ENCODE results near the gene ELFN1.

Gene ELFN1

DNA sequence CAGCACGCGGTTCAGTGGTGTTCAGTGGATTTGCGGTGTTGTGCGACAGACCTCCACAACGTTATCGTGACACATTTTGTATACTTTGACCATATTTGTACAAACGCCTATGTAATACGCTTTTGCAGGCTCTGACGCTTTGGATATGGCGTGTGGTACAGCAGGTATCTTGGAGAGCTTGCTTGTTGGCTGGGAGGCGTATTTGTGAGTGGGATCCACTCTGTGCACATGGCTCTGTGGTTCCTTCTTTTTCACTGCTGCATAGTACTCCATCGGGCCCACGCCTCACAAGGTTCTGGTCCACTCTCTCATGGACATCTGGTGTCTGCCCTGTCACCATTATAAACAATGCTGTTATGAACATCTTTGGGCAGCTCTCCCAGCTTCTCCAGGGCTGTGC is 53.2 kb downstream of the ELFN1 start:
- no peak for DNase-seq (ENCODE audit: low read depth in 2 of 2, low spot score in 1 of 2)

DNA sequence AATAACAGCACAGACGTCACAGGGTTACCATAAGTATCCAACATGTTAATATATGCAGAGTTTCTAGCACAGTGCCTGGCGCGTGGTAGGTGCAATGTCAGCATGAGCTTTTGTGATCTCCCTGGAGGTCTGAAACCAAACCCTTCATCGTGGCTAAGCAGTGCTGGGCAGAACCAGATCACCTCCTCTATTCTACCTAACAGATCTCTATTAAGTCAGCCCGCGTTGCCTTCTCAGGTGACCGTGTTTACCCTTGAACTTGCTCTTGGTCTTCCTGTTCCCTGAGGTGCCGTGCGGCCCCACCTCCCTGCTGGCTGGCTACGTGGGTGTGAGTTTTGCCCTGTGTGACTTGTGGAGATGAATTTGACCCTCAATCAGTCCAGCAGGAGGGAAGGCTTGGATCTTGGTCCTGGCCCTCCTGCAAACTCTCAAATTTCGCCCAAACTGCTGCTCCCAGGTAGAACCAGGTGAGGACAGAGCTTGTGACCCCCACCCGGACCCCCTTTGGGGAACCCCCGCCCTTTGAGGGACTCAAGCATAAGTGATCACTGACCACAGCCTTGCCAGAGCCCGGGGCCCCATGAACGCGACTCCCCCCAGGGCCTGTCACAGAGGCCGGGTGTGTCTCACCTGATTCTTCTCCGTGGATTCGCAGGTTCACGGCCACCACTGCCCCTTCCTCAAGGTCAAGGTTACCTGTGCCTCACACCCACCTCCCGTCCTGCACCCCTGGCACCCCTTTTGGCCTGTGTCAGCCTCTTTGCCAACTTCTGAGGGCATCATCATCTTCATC is 54.2 kb downstream of the ELFN1 start:
- no peak for DNase-seq (ENCODE audit: low read depth in 2 of 2, low spot score in 1 of 2)

DNA sequence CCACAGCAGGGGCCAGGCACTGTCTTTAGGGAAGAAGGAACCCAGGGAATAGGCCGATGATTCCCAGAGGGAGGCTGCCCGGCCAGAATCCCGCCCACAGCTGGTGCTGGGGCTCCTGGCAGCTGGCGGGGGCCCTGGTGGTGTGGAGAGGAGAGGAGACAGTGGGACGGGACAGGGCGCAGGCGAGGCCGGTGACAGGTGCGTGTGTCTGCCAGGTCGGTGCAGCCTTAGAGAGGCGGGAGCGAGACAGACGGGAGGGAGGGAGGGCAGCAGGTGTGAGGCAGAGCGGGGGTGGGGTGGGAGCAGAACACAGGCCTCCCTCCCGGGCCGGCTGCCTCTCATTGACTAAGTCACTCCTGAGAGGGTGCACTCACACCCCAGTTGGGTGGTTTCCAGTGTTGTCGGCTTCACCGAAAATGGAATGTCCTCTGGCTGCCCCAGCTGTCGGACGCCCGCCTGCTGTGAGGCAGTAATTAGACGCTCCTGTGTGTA is 55.2 kb downstream of the ELFN1 start:
- no peak for DNase-seq (ENCODE audit: low read depth in 2 of 2, low spot score in 1 of 2)

DNA sequence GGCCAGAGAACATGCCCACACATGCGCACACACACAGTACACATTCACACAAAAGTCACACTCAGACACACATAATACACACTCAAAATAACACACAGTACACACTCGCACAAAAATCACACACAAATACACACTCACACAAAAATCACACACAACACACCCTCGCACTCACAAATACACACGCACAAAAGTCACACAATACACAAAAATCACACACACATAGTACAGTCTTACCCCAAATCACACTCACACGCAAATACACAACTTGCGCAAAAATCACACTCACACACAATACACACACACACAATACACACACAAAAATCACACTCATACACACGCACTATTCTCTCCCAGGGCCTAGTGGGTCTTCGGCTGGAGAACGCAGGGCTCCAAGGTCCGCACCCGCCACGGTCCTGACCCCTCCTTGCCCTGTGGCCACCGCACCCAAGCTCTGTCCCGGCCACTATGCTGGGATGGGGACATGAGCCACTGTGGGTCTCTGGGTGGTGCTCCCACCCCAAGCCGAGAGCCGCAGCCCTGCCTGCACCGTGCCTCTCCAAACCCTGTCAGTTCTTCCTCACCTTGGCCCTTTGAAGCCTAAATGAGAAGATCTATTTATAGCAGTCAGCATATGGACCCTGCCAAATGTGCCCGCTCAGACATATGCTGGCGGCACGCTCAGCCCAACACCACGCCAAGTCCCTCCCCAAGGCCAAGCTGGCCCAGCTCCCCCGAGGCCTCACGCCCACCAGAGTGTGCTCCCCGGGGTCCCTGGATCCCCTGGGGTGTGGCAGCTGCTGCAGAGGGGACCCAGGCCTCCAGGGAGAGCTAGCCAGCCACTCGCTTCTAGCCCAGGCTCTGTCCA is 55.9 kb downstream of the ELFN1 start:
- DNase-seq (ENCODE audit: low read depth in 2 of 2, low spot score in 1 of 2): no peak

DNA sequence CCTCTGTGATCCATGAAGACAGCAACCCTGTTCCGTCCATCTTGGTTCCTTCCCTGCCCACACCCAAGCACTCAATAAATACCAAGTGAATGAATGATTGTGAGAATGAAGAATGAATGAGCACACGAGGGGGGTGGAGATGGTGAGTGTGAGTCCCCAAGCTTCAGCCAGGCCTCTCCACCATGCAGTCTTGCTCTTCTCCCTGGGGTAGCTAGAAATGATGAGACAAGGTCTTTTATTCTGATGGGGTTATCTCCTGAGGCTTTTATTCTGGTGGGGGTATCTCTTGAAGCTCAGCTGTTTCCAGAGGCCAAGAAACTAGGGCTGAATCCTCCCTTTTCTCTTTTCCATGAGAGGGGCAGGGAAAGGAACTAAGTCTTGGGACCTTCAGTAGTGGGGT is 57.0 kb downstream of the ELFN1 start:
- DNase-seq (ENCODE audit: low read depth in 2 of 2, low spot score in 1 of 2): no peak

DNA sequence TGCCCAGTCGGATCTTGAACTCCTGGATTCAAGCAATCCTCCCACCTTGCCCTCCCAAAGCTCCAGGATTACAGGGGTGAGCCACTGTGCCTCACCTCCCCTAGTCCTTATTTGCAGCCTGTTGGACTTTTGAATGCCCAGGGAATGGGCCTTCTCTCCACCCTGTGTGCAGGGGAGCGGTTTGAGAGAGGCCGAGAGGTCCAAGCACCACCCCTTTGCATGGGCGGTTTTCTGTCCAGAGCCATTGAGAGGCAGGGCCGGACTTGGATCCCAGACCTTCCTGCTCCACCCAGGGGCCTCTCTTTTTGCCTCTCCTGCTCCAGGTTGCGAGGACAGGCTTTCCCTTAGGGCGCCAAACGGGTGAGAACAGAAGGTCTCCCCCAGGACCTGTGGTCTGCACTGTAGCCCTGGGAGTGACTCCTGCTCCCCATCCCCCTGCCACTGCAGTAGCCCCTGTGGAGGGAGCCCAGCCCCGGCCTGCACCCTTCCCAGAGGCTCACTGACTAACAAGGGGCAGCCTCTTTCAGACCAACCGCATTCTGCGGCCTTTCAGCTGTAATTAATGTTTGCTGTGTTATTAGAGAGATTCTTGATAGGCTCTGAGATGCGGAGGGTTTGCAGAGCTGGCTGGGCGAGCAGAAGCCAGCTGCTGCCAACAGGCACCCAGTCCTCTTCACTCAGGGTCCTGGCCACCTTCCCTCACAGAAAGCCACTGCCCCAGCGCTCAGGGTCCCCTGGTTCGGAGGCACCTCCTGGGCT is 57.9 kb downstream of the ELFN1 start:
- DNase-seq (ENCODE audit: low read depth in 2 of 2, low spot score in 1 of 2): no peak

DNA sequence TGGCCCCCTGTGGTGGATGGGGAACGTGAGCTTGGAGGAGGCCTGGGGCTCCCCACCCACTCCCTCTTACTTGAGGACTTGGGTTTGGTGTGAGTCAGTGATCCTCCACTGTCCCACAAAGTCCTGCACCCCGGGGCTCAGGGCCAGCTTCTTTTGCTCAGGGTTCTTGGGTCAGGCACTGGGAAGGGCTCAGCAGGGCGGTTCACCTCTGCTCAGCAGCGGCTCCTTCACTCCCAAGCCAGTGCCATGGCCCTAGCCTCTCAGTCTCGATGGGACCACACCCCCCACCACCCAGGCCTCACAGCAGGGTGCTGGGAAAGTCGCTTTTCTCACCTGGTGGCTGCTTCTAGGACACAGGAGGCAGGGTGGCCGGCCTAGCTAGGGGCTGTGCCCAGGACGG is 59.1 kb downstream of the ELFN1 start:
- no peak for DNase-seq (ENCODE audit: low read depth in 2 of 2, low spot score in 1 of 2)

DNA sequence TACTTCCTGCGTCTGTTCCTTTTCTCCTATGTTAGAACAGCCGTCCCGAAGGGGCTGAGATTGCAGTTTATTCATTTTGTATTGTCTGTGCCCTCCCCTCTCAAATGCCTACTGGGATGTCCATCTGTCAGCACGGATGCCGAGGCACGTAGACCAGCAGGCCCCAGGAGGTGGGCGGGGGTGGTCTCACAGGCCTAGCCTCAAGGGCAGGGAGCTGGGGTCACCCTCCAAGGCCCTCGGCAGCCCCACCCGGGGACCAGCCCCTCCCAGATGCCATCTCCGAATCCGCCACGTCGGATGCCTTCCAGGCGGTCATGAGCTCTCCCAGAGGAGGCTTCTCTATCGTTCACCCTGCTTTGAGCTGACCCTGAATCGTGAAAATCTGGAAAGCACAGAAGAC is 59.7 kb downstream of the ELFN1 start:
- DNase-seq (ENCODE audit: low read depth in 2 of 2, low spot score in 1 of 2): no peak

DNA sequence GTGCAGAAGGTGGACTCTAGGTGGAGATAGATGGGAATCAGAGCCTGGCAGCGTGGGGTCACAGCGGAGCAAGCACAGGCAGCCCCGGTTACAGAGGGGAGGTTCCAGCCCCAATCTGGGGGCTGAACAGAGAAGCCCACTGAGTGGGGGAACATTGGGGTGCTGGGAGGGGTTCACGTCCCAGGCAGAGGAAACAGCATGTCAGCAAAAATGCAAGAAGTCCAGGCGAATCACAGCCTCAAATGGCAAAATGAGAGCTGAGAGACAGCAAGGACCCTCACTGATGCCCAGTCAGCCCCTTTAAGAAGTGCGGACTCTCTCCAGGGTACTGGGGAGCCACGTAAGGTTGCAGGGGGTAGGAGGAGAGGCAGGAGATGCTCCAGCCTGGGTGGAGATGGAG is 62.0 kb downstream of the ELFN1 start:
- DNase-seq (ENCODE audit: low read depth in 2 of 2, low spot score in 1 of 2): no peak

DNA sequence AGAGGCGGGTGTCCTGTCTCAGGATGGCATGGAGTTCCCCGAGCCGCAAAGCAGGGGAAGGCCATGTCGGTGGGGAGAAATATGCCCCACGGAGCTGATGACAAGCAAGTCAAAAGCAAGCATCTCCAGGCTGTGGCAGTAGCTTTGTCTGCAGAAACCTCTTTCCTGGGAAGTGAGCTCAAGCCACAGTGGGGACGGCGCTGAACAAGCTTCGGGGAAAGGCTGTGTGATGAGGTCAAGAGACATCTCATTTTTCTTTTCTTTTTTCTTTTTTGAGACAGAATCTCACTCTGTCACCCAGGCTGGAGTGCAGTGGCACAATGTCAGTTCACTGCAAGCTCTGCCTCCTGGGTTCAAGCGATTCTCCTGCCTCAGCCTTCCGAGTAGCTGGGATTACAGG is 62.6 kb downstream of the ELFN1 start:
- DNase-seq (ENCODE audit: low read depth in 2 of 2, low spot score in 1 of 2): no peak

DNA sequence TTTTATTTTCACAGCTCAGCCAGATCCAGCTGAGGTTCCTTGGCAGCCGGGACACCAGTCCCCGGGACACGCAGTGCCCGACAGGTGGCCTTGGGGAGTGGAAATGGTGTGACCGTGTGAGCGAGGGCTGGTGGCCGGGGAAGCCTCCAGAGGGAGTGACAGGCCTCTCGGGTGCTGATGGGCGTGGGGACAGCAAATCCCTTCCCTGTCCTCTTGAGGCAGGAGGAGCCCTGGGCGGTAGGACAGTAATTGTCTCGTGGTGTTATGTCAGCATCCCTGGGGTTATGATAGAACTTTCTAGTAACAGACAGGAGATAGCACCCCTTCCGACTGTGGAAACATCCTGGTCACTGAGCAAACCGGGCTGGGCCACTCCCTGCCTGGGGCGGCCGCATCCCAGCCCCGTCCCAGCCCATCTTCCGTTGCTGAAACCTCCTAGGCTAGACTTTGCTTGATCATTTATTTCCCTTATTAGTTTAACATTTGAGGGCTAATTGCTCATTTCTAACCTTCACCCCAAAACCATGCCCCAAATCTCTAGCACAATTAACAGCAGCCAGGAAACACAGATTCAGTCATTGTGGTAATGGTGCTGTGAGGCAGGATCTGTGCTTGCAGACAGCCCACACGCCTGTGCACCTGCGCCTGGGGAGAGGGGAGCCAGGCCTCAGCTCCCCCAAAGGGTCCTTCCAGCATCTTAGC is 63.3 kb downstream of the ELFN1 start:
- DNase-seq (ENCODE audit: low read depth in 2 of 2, low spot score in 1 of 2): no peak

DNA sequence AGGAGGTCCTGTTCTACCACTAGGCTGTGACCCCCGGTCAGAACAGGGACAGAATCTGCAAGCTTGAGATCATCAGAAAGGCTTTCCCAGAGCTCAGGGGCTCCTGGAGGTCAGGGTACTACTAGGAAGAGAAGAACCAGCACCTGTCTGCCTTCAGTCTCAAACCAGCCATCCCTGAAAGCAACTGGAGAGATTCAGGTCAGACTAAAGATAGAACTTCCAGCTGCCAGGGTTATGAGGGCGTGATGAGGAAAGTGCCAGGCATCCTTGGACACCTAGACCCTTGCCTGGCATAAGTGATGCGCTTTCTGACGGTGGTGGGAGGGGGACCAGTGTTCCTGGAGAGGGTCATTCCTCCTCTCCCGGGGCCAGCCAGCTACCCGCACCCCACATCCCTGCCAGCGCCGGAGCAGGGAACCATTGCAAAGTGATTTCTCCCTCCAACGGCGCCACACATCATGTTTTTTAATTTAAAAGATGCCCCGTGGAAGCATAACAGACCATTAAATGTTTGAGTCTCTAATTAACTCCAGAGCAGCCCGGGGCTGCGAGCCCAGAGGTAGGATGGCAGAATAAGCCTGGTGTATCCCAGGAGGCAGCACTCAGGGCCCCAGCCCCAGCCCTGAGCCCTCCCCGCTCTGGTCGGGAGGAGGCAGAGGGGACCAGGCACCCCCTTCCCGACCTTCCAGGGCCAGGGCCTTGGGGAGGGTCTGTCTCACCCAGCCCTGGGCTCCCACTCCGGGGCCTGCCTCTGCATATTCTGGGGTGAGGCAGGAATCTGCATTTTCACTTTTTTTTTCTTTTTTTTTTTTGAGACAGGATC is 64.0 kb downstream of the ELFN1 start:
- no peak for DNase-seq (ENCODE audit: low read depth in 2 of 2, low spot score in 1 of 2)

DNA sequence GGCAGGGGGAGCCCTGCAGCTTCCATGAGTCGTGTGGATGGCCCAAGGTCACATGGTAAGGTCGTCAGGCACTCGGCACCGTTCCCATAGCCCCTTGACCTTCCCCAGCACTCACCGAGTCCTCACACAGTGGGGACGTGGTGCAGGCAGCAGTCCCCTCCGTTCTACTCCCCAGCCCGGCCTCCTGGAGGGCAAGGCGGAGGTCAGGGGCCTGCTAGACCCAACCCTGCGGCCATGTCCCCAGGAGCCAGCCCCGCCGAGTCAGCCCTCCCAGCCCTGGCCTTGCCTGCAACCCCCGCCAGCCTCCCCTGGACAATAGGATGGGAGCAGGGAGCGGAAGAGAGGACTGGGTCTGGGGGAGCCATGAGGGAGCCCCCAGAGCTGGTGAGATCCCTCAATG is 65.2 kb downstream of the ELFN1 start:
- DNase-seq (ENCODE audit: low read depth in 2 of 2, low spot score in 1 of 2): no peak

DNA sequence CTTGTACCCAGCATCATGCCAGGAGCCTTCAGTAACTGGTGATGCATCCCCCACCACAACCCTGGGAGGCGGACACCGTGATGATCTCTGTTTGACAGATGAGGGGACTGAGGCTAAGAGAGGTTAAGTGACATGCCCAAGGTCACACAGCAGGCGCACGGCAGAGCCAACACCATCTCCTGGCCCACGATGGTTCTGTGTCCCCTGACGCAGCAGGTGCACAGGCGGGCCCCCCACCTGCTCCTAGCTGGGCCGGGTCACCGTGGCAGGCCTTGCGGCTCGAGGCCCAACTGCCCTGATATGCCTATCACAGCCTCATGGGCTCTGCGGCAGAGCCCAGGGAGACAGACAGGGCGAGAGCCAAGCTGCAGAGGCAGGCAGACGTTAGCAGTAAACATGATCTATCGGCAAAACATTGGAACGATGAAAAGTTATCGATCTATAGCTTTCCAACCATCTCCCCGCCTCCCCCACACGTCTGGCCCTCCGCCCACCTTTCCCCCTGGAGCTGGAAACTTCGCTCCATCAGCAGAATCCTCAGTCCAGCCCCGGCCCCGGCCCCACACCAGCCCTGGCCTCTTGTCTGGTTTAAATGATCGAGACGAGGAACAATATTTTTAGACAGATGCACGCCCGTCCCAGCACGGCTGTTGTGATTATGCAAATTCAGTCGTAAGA is 65.9 kb downstream of the ELFN1 start:
- no peak for DNase-seq (ENCODE audit: low read depth in 2 of 2, low spot score in 1 of 2)

DNA sequence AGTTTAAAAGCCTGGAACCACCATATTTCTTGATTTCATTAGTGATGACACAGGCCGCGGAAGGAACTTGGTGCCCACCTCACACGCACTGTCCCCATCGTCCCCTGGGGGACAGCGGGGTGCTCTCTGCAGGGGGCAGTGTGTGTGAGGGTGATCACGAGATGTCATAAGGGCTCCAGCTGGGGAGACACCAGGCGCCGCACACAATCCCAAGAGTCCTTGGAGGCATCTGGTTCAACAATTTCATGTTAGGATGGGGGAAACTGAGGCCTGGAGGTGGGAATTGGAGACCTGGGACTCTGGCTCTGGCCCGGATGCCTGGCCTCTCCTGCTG is 66.4 kb downstream of the ELFN1 start:
- no peak for DNase-seq (ENCODE audit: low read depth in 2 of 2, low spot score in 1 of 2)

DNA sequence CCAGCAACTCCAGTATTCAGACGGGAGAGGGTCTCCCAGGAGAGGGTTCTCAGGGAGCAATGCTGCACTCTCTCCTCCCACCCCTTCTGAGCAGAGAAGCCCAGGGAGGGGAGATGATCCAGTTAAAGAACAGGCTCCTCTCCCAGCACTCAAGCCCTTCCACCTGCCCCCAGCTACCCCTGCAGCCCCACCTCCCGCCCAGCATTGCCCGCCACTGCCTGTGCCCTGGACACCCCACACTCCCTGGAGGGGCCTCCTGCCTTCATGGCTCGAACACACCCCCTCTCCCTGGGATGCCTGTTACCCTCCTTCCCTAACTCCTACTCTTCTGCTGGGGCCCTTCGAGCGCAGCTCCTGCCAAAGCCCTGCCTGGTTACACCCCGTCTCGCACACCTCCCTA is 66.8 kb downstream of the ELFN1 start:
- DNase-seq (ENCODE audit: low read depth in 2 of 2, low spot score in 1 of 2): no peak

DNA sequence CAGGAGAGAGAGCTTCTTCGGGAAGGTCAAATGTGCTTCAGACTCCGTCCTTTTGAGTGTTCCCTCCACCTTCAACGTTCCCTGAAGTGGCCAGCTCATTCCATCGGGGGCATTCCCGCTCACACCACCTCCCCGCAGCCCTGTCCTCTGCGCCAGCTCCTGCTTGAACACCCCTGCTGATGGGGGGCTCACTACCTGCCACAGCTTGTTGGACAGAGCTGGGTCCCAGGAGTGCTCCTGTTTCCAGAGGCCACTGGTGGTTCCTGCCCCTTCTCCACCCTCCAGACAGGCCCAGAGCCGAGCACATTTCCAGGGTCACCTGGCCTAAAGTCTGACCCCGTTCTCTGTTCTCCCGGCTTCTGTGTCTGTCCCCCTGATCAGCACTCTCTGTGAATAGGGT is 67.4 kb downstream of the ELFN1 start:
- no peak for DNase-seq (ENCODE audit: low read depth in 2 of 2, low spot score in 1 of 2)

DNA sequence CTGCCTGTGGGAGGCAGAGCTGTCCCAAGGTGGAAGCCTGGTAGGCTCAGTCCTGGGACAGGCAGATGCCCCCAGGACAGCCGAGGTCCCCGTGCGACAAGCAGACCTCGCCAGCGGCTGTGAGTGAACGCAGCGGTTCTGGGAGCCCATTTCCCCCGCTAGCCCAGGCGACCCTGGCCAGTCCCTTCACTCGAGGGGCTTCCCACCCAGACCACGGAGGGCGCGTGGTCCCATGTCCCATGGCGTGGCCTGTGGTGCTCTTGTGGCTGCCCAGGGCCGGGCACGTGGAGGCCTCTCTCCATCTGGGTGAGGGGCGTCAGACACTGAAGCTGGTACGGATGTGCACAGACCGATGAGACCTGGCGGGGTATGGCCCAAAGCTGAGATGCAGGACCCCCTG is 67.9 kb downstream of the ELFN1 start:
- DNase-seq (ENCODE audit: low read depth in 2 of 2, low spot score in 1 of 2): no peak

DNA sequence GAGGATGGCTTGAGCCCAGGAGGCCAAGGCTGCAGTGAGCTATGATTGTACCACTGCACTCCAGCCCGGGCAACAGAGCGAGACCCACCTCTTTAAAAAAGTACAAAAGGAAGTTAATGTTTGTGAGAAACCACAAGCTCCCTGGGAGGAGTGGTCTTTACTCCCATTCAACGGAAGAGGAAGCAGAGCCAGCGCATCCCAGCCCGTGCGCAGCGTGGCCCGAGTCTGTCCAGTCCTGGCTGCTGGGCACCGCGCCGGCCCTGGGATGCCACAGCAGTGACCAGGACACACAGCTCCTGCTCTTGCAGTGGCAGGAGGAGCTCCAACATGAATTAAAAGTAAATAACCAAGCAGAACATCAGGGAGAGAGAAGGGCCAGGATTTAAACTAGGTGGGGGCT is 68.4 kb downstream of the ELFN1 start:
- no peak for DNase-seq (ENCODE audit: low read depth in 2 of 2, low spot score in 1 of 2)

DNA sequence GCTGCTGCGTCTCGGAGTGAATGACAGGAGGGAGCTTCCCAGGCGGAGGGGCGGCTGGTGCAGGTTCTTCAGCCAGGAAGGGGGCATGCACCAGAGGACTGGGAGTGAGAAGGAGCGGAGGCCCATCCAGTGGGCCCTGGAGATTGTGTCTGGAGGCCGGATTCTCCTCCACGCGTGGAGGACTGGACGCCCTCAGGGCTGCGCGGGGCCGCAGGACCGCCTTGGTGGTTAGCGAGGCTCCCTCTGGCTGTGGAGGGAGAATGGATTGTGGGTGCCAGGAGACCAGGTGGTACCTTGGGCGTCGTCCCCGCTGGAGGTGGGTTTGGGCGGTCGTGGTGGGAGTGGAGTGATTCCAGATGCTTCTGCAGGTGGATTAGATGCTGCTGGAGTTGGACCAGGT is 68.9 kb downstream of the ELFN1 start:
- no peak for DNase-seq (ENCODE audit: low read depth in 2 of 2, low spot score in 1 of 2)

Measured in stimulated activated CD8-positive, alpha-beta memory T cell treated with anti-CD3 and anti-CD28 coated beads, Interleukin-4, amount 100 ng/mL, for 4 hours (primary cell).